H9 (cell line): ENCODE measurements around the gene RASA2. TPM values are rescaled to one million over a fixed set of nuclear protein-coding genes. Genes with fewer than 3 reads are reported as not detected.

Experiments
- DNase-seq: peaks from one replicate; pipeline ENCODE4 v3.0.0-alpha.2; 2017
- H2AFZ ChIP-seq: one replicate; pipeline ENCODE4 v1.6.1; 2013; ENCODE audit warnings: mild to moderate bottlenecking, low read length, control low read depth, moderate library complexity
- H2AK5ac ChIP-seq: 2 replicates; pipeline ENCODE4 v1.6.1; 2013; ENCODE audit warnings: low read length, control low read depth, mixed read lengths; ENCODE audit not compliant: insufficient read length
- H2BK120ac ChIP-seq: one replicate; pipeline ENCODE4 v1.6.1; 2013; ENCODE audit warnings: low read depth, mild to moderate bottlenecking, low read length, control low read depth, inconsistent platforms; ENCODE audit not compliant: poor library complexity, severe bottlenecking
- H2BK12ac ChIP-seq: 2 replicates; pipeline ENCODE4 v1.6.1; 2013; ENCODE audit warnings: low read length, control low read depth, mixed read lengths, low read depth; ENCODE audit not compliant: insufficient read length
- H2BK15ac ChIP-seq: 2 replicates; pipeline ENCODE4 v1.6.1; 2013; ENCODE audit warnings: low read depth, low read length, control low read depth
- H2BK20ac ChIP-seq: one replicate; pipeline ENCODE4 v1.6.1; 2013; ENCODE audit warnings: low read depth, mild to moderate bottlenecking, low read length, control low read depth, inconsistent platforms; ENCODE audit not compliant: poor library complexity, severe bottlenecking
- H2BK5ac ChIP-seq: 2 replicates; pipeline ENCODE4 v1.6.1; 2013; ENCODE audit warnings: low read length, control low read depth, mixed read lengths; ENCODE audit not compliant: insufficient read length
- H3K14ac ChIP-seq: 2 replicates; pipeline ENCODE4 v1.6.1; 2013; ENCODE audit warnings: low read length, control low read depth; ENCODE audit not compliant: insufficient read depth
- H3K18ac ChIP-seq: 2 replicates; pipeline ENCODE4 v1.6.1; 2013; ENCODE audit warnings: low read depth, mild to moderate bottlenecking, mixed read lengths, low read length, control low read depth; ENCODE audit not compliant: insufficient read length
- H3K23ac ChIP-seq: 2 replicates; pipeline ENCODE4 v1.6.1; 2013; ENCODE audit warnings: low read length, control low read depth, mixed read lengths, low read depth; ENCODE audit not compliant: insufficient read length
- H3K23me2 ChIP-seq: 2 replicates; pipeline ENCODE4 v1.6.1; 2013; ENCODE audit warnings: low read depth, mild to moderate bottlenecking, mixed read lengths, low read length, control low read depth; ENCODE audit not compliant: insufficient read length, poor library complexity, severe bottlenecking
- H3K27ac ChIP-seq: 2 replicates; pipeline ENCODE4 v1.5.1; 2013; ENCODE audit warnings: low read length, control low read depth, mixed read lengths, low read depth; ENCODE audit not compliant: insufficient read length
- H3K27me3 ChIP-seq: 2 replicates; pipeline ENCODE4 v1.6.1; 2013; ENCODE audit warnings: low read length, control low read depth, inconsistent platforms; ENCODE audit not compliant: insufficient read depth
- H3K4ac ChIP-seq: 2 replicates; pipeline ENCODE4 v1.6.1; 2013; ENCODE audit warnings: low read depth, mild to moderate bottlenecking, control low read depth, inconsistent platforms, low read length, moderate library complexity
- H3K4me1 ChIP-seq: 2 replicates; pipeline ENCODE4 v1.6.1; 2013; ENCODE audit warnings: low read length, control low read depth, inconsistent platforms; ENCODE audit not compliant: insufficient read depth
- H3K4me2 ChIP-seq: 2 replicates; pipeline ENCODE4 v1.6.1; 2013; ENCODE audit warnings: low read length, control low read depth, mixed read lengths; ENCODE audit not compliant: insufficient read length, insufficient read depth
- H3K56ac ChIP-seq: 2 replicates; pipeline ENCODE4 v1.6.1; 2013; ENCODE audit warnings: low read depth, mild to moderate bottlenecking, mixed read lengths, low read length, control low read depth; ENCODE audit not compliant: insufficient read length
- H3K79me1 ChIP-seq: 2 replicates; pipeline ENCODE4 v1.6.1; 2013; ENCODE audit warnings: low read depth, mild to moderate bottlenecking, moderate library complexity, low read length, control low read depth, inconsistent platforms; ENCODE audit not compliant: insufficient read depth, poor library complexity, severe bottlenecking
- H3K79me2 ChIP-seq: 2 replicates; pipeline ENCODE4 v1.6.1; 2013; ENCODE audit warnings: low read length, control low read depth, inconsistent platforms; ENCODE audit not compliant: insufficient read depth
- H3K9ac ChIP-seq: 2 replicates; pipeline ENCODE4 v1.6.1; 2013; ENCODE audit warnings: low read length, control low read depth, mixed read lengths; ENCODE audit not compliant: insufficient read length; ENCODE audit errors: extremely low read depth
- H3K9me3 ChIP-seq: one replicate; pipeline ENCODE4 v1.6.1; 2013; ENCODE audit warnings: low read depth, low read length, inconsistent platforms; ENCODE audit not compliant: control insufficient read depth
- H3T11ph ChIP-seq: one replicate; pipeline ENCODE4 v1.6.1; 2013; ENCODE audit warnings: mild to moderate bottlenecking, low read length, control low read depth, inconsistent platforms
- H4K20me1 ChIP-seq: one replicate; pipeline ENCODE4 v1.6.1; 2013; ENCODE audit not compliant: control insufficient read depth, insufficient read length, insufficient read depth
- H4K5ac ChIP-seq: 2 replicates; pipeline ENCODE4 v1.6.1; 2013; ENCODE audit warnings: low read depth, mild to moderate bottlenecking, mixed read lengths, low read length, control low read depth; ENCODE audit not compliant: insufficient read length
- H4K8ac ChIP-seq: replicated peaks from 2 replicates; pipeline ENCODE4 v1.6.1; 2013; ENCODE audit warnings: low read length, control low read depth, mixed read lengths, low read depth; ENCODE audit not compliant: insufficient read length
- H4K91ac ChIP-seq: 2 replicates; pipeline ENCODE4 v1.6.1; 2013; ENCODE audit warnings: low read depth, mild to moderate bottlenecking, moderate library complexity, mixed read lengths, low read length, control low read depth; ENCODE audit not compliant: insufficient read length
- H3K27ac Mint-ChIP-seq, 3 experiments: 2 replicates in 2 of 3; 3 replicates in 1 of 3; pipeline ENCODE4 v1.8.0; 2020 to 2021; ENCODE audit warnings: mixed read lengths in 3 of 3, mild to moderate bottlenecking in 1 of 3, moderate library complexity in 1 of 3
- H3K27me3 Mint-ChIP-seq: 2 replicates; pipeline ENCODE4 v1.8.0; 2021; ENCODE audit warnings: low read depth, mild to moderate bottlenecking, moderate library complexity, mixed read lengths
- H3K36me3 Mint-ChIP-seq, 3 experiments: 2 replicates in 2 of 3; 3 replicates in 1 of 3; pipeline ENCODE4 v1.8.0; 2020 to 2021; ENCODE audit warnings: low read depth in 3 of 3, mixed read lengths in 3 of 3; ENCODE audit not compliant: insufficient read depth in 1 of 3
- H3K4me1 Mint-ChIP-seq, 2 experiments: 2 replicates each; pipeline ENCODE4 v1.8.0; 2020; ENCODE audit warnings: mixed read lengths in 2 of 2
- H3K4me3 Mint-ChIP-seq, 2 experiments: 2 replicates in 1 of 2; 3 replicates in 1 of 2; pipeline ENCODE4 v1.8.0; 2020 to 2021; ENCODE audit warnings: mild to moderate bottlenecking in 2 of 2, mixed read lengths in 2 of 2, moderate library complexity in 1 of 2
- H3K9me3 Mint-ChIP-seq, 2 experiments: 2 replicates in 1 of 2; 3 replicates in 1 of 2; pipeline ENCODE4 v1.8.0; 2020; ENCODE audit warnings: mild to moderate bottlenecking in 2 of 2, mixed read lengths in 2 of 2, moderate library complexity in 1 of 2
- CTCF ChIP-seq: fragments of 200-600 bp; sonication (generic); conservative IDR thresholded peaks from 3 replicates; pipeline ENCODE4 v1.8.0; 2021; ENCODE audit warnings: antibody characterized with exemption, mild to moderate bottlenecking
- WGBS: extraction: QIAGEN DNeasy Blood & Tissue Kit; methylation state at CpG from one replicate; pipeline ENCODE4 v1.1.7; 2013; ENCODE audit warnings: missing lambda C conversion rate, low lambda C conversion rate, mixed read lengths; ENCODE audit not compliant: insufficient read length; ENCODE audit errors: extremely low coverage; 5-methylcytosine and 5-hydroxymethylcytosine counted together
- total RNA-seq: library from RNA; stranded (reverse); gene quantifications from 2 replicates; pipeline ENCODE4 v1.2.1, GENCODE V29; 2021

Gene RASA2
- total RNA-seq, 1 experiment from 2014 or later, result 24.4 TPM

GRCh38 chr3:141442446-141442845, 44.4 kb upstream of the RASA2 start:
- H3K36me3 Mint-ChIP-seq, result peaks cover 1 to 14% (median 11%) of the 10 kb centered on the region in 3 experiments; a peak in 4 of 7 replicates
- WGBS, result no CpG with 5 or more reads among the region's 10 CpGs
- H3K27me3 ChIP-seq, result no peaks in the 10 kb centered on the region; the same call in 1 of the 2 replicates

More at GRCh38 chr3:141442446-141442845, 44.4 kb upstream of the RASA2 start:
- no peak overlapping the region for H3K56ac ChIP-seq
- H3K9ac ChIP-seq, result no peak overlapping the region
- no peak overlapping the region for H3K4me2 ChIP-seq
- H4K20me1 ChIP-seq, result no peaks in the 10 kb centered on the region
- H2BK12ac ChIP-seq, result no peak overlapping the region
- no peak overlapping the region for H4K91ac ChIP-seq
- no peak overlapping the region for H3K27ac ChIP-seq
- H3K4me3 Mint-ChIP-seq, result no peak overlapping the region
- no peaks in the 10 kb centered on the region for H3K23me2 ChIP-seq
- no peaks in the 10 kb centered on the region for H3K27me3 Mint-ChIP-seq
- H2BK15ac ChIP-seq, result no peak overlapping the region
- no peak for TF ChIP-seq CTCF
- H3K23ac ChIP-seq, result no peak overlapping the region
- no peak overlapping the region for H2BK20ac ChIP-seq
- no peak overlapping the region for H4K8ac ChIP-seq
- no peaks in the 10 kb centered on the region for H3K4me1 ChIP-seq
- no peak overlapping the region for H3K27ac Mint-ChIP-seq
- H2BK5ac ChIP-seq, result no peak overlapping the region
- peaks cover 9 to 10% of the 10 kb centered on the region in 2 experiments for H3K4me1 Mint-ChIP-seq
- no peak overlapping the region for H2BK120ac ChIP-seq
- no peaks in the 10 kb centered on the region for H3K79me2 ChIP-seq
- no peak overlapping the region for H3T11ph ChIP-seq
- no peak overlapping the region for H3K4ac ChIP-seq
- no peak for DNase-seq
- H2AK5ac ChIP-seq, result no peak overlapping the region
- H4K5ac ChIP-seq, result no peak overlapping the region
- H3K79me1 ChIP-seq, result no peaks in the 10 kb centered on the region
- no peak overlapping the region for H3K18ac ChIP-seq
- H3K14ac ChIP-seq, result no peak overlapping the region
- H3K9me3 ChIP-seq, result no peaks in the 10 kb centered on the region
- H2AFZ ChIP-seq, result no peak overlapping the region
- H3K9me3 Mint-ChIP-seq, result no peaks in the 10 kb centered on the region
